ENCODE data around the gene LONP2.

GRCh38 chr16:48277158-48277557, 33.1 kb downstream of the LONP2 start:
- TF ChIP-seq CTCF (IDR thresholded peaks at IDR 0.05 in 8 of 11, conservative IDR thresholded peaks at IDR 0.05 in 3 of 11) (no peak), POLR2AphosphoS5 (IDR thresholded peaks at IDR 0.05) (no peak)

Data from spleen (tissue), 7 donors.